GM10847 (cell line): ENCODE data around the gene ZDHHC1.

ENCODE experiments used
- POLR2A ChIP-seq: IDR thresholded peaks from 2 replicates; pipeline ENCODE4 v1.6.1; 2011; ENCODE audit not compliant: insufficient read length; ENCODE audit errors: extremely low read depth

Gene ZDHHC1

GRCh38 chr16:67415872-67416793, at the start of gene ZDHHC1:
Gene ZDHHC1 (minus strand): TSS chr16:67416477. CDS start chr16:67407775, 8,702 bp downstream.
- no peak for TF ChIP-seq POLR2A

- TF ChIP-seq POLR2A: no peak
Measured at GRCh38 chr16:67464565-67464964, 48.3 kb upstream of the ZDHHC1 start.

GRCh38 chr16:67463691-67464090, 47.4 kb upstream of the ZDHHC1 start:
- no peak for TF ChIP-seq POLR2A

- TF ChIP-seq POLR2A: no peak
Measured at GRCh38 chr16:67463059-67463458, 46.8 kb upstream of the ZDHHC1 start.

- no peak for TF ChIP-seq POLR2A
Measured at GRCh38 chr16:67462279-67462655, 46.0 kb upstream of the ZDHHC1 start.

GRCh38 chr16:67461600-67462278, 45.5 kb upstream of the ZDHHC1 start:
- no peak for TF ChIP-seq POLR2A

GRCh38 chr16:67460961-67461360, 44.7 kb upstream of the ZDHHC1 start:
- no peak for TF ChIP-seq POLR2A

GRCh38 chr16:67460168-67460567, 43.9 kb upstream of the ZDHHC1 start:
- no peak for TF ChIP-seq POLR2A

GRCh38 chr16:67459861-67460150, 43.5 kb upstream of the ZDHHC1 start:
- TF ChIP-seq POLR2A: no peak

GRCh38 chr16:67459066-67459860, 43.0 kb upstream of the ZDHHC1 start:
- no peak for TF ChIP-seq POLR2A

GRCh38 chr16:67458121-67458641, 41.9 kb upstream of the ZDHHC1 start:
- no peak for TF ChIP-seq POLR2A

- no peak for TF ChIP-seq POLR2A
Measured at GRCh38 chr16:67457611-67458010, 41.3 kb upstream of the ZDHHC1 start.

- no peak for TF ChIP-seq POLR2A
Measured at GRCh38 chr16:67456391-67457081, 40.3 kb upstream of the ZDHHC1 start.

- TF ChIP-seq POLR2A: no peak
Measured at GRCh38 chr16:67454852-67455251, 38.6 kb upstream of the ZDHHC1 start.

GRCh38 chr16:67454104-67454503, 37.8 kb upstream of the ZDHHC1 start:
- TF ChIP-seq POLR2A: no peak
